ENCODE results near the gene DUSP28. TPM values are rescaled to one million over a fixed set of nuclear protein-coding genes. Genes with fewer than 3 reads are reported as not detected.

The DUSP28 gene
- total and polyA plus RNA-seq, 2 of the 13 experiments (the other 11 are each of a cell fraction or from before 2014, with no cell fraction given): 5.2 to 8.6 TPM

DNA sequence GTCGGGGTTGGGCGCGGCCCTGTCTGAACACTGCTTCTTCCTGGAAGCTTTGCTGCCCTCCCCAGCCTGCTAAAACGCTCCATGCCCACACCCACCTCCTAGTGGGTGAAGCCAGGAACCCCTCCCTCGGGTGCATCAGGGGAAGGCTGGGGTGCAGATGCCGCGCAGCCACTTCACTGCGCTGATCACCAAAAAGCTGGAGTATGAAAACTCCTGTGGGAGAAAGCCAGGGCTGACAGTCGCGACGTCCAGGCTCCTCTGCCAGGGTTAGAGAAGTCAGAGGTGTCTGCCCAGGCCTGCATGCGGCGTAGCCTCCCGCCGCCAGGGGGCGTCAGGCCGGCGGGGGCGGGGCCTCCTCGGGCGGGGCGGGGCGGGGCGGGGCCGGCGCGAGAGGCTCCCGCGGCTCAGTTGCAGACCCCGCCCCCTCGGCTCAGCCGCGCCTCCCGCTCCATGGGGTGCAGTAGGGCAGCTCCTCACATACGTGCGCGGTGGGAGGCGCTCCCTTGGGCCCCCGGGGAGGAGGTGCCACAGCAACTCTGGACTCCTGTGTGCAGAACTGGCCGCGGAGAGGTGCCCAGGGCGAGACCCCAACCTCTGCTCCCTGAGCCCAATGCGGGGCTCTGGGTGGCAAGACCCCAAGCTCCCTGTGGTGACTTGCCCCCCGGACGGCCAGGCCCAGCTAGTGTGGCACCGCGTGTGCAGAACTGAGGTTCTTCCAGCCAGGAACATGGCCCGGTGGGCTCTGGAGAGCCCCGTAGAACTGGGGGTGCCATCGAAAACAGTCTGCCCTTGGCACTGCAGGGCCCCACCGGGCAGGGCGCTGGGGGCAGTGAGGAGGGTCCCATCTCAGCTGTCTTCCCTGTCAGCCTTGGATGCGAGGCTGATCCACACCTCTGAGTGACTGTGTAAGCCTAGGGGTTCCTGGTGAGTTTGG is 6.3 kb downstream of the DUSP28 start (continued):
- TF ChIP-seq, protein P1, sequence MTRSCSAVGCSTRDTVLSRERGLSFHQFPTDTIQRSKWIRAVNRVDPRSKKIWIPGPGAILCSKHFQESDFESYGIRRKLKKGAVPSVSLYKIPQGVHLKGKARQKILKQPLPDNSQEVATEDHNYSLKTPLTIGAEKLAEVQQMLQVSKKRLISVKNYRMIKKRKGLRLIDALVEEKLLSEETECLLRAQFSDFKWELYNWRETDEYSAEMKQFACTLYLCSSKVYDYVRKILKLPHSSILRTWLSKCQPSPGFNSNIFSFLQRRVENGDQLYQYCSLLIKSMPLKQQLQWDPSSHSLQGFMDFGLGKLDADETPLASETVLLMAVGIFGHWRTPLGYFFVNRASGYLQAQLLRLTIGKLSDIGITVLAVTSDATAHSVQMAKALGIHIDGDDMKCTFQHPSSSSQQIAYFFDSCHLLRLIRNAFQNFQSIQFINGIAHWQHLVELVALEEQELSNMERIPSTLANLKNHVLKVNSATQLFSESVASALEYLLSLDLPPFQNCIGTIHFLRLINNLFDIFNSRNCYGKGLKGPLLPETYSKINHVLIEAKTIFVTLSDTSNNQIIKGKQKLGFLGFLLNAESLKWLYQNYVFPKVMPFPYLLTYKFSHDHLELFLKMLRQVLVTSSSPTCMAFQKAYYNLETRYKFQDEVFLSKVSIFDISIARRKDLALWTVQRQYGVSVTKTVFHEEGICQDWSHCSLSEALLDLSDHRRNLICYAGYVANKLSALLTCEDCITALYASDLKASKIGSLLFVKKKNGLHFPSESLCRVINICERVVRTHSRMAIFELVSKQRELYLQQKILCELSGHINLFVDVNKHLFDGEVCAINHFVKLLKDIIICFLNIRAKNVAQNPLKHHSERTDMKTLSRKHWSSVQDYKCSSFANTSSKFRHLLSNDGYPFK (CRISPR knock-in tag; IDR thresholded peaks at IDR 0.05; ENCODE audit: borderline replicate concordance): no peak
- TF ChIP-seq U2AF1 (optimal IDR thresholded peaks at IDR 0.05; ENCODE audit: low read depth, low read length) (no peak), HMG20B (CRISPR knock-in tag; conservative IDR thresholded peaks at IDR 0.05) (no peak), ZNF878 (CRISPR knock-in tag; IDR thresholded peaks at IDR 0.05) (0 out of 2 replicates have a peak, but pooled peaks have one; percentile 46), IKZF1 (IDR thresholded peaks at IDR 0.05) (no peak), HOXA7 (CRISPR knock-in tag; IDR thresholded peaks at IDR 0.05) (0 out of 2 replicates have a peak, but pooled peaks have one; percentile 67), BCL6 (CRISPR knock-in tag; IDR thresholded peaks at IDR 0.05) (peak; percentile 32; the same call in 1 of the 2 replicates), KLF16 (CRISPR knock-in tag; IDR thresholded peaks at IDR 0.05) (peak in 1 of 2 experiments; percentile 72; a peak in 2 of 4 replicates), ZFX (CRISPR knock-in tag; IDR thresholded peaks at IDR 0.05; ENCODE audit: low read depth) (peak; percentile 34; the same call in 1 of the 2 replicates), SUZ12 (IDR thresholded peaks at IDR 0.05; ENCODE audit: low read depth, low read length) (0 out of 2 replicates have a peak, but pooled peaks have one; percentile 11), REL (CRISPR knock-in tag; conservative IDR thresholded peaks at IDR 0.05) (no peak; the same call in 1 of the 2 replicates), TBX3 (IDR thresholded peaks at IDR 0.05; ENCODE audit: borderline replicate concordance) (no peak; the same call in 1 of the 2 replicates), ZSCAN22 (CRISPR knock-in tag; IDR thresholded peaks at IDR 0.05) (no peak), SP4 (CRISPR knock-in tag; IDR thresholded peaks at IDR 0.05) (peak; percentile 97), KMT2A (CRISPR knock-in tag; IDR thresholded peaks at IDR 0.05) (no peak), ZNF775 (CRISPR knock-in tag; IDR thresholded peaks at IDR 0.05; ENCODE audit: borderline replicate concordance) (no peak), ZNF367 (CRISPR knock-in tag; IDR thresholded peaks at IDR 0.05; ENCODE audit: borderline replicate concordance) (no peak), KDM3A (CRISPR knock-in tag; IDR thresholded peaks at IDR 0.05; ENCODE audit: low read depth) (no peak), HNRNPK (IDR thresholded peaks at IDR 0.05; ENCODE audit: low read depth, low read length, poor library complexity, severe bottlenecking) (no peak), HNRNPLL (IDR thresholded peaks at IDR 0.05; ENCODE audit: low read depth, low read length, poor library complexity, severe bottlenecking) (peak; percentile 57), HHEX (CRISPR knock-in tag; IDR thresholded peaks at IDR 0.05) (no peak), ZNF569 (CRISPR knock-in tag; IDR thresholded peaks at IDR 0.05; ENCODE audit: borderline replicate concordance) (no peak), MZF1 (CRISPR knock-in tag; IDR thresholded peaks at IDR 0.05; ENCODE audit: borderline replicate concordance) (peak; percentile 40; the same call in 1 of the 2 replicates)
- TF ChIP-seq, protein P2, sequence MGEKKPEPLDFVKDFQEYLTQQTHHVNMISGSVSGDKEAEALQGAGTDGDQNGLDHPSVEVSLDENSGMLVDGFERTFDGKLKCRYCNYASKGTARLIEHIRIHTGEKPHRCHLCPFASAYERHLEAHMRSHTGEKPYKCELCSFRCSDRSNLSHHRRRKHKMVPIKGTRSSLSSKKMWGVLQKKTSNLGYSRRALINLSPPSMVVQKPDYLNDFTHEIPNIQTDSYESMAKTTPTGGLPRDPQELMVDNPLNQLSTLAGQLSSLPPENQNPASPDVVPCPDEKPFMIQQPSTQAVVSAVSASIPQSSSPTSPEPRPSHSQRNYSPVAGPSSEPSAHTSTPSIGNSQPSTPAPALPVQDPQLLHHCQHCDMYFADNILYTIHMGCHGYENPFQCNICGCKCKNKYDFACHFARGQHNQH (CRISPR knock-in tag; IDR thresholded peaks at IDR 0.05): peak; percentile 10
- TF ChIP-seq, protein P3, sequence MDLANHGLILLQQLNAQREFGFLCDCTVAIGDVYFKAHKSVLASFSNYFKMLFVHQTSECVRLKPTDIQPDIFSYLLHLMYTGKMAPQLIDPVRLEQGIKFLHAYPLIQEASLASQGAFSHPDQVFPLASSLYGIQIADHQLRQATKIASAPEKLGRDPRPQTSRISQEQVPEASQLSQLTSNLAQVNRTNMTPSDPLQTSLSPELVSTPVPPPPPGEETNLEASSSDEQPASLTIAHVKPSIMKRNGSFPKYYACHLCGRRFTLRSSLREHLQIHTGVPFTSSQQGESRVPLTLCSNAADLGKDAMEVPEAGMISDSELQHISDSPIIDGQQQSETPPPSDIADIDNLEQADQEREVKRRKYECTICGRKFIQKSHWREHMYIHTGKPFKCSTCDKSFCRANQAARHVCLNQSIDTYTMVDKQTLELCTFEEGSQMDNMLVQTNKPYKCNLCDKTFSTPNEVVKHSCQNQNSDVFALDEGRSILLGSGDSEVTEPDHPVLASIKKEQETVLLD (CRISPR knock-in tag; IDR thresholded peaks at IDR 0.05; ENCODE audit: low read depth): no peak
